Measurements from ENCODE around the gene RAVER1. TPM values are rescaled to one million over a fixed set of nuclear protein-coding genes. Genes with fewer than 3 reads are reported as not detected.

Gene RAVER1
- total and polyA plus RNA-seq, 2 of the 13 experiments (the other 11 are each of a cell fraction or from before 2014, with no cell fraction given) = 3.6 to 7.9 TPM

DNA sequence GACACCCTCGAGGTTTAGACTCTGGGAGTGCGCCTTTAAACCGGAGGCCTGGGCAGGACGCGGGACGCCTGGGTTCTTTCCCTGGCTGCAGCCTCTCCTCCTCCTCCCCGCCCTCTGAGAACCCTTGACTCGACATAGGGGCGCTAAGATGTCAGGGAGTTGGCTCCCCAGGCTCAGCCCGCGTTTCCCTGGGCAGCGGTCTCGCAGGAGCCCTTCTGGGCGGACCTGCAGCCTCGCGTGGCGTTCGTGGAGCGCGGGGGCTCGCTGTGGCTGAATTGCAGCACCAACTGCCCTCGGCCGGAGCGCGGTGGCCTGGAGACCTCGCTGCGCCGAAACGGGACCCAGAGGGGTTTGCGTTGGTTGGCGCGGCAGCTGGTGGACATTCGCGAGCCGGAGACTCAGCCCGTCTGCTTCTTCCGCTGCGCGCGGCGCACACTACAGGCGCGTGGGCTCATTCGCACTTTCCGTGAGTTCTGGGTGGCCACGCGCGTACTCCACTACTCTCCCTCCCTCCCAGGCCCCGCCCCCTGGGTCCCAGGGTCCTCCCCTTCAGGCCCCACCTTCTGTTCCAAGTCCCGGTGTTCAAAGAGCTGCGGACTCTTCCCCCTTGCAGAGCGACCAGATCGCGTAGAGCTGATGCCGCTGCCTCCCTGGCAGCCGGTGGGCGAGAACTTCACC lies 42.3 kb downstream of the RAVER1 start (continued):
- TF ChIP-seq SOX13 (IDR thresholded peaks at IDR 0.05) (no peak), SOX13 (CRISPR knock-in tag; conservative IDR thresholded peaks at IDR 0.05 in 1 of 2, IDR thresholded peaks at IDR 0.05 in 1 of 2) (no peak), ZSCAN21 (CRISPR knock-in tag; IDR thresholded peaks at IDR 0.05; ENCODE audit: borderline replicate concordance) (no peak), STAT5B (CRISPR knock-in tag; IDR thresholded peaks at IDR 0.05) (no peak), CHCHD3 (CRISPR knock-in tag; IDR thresholded peaks at IDR 0.05) (no peak), THAP11 (CRISPR knock-in tag; IDR thresholded peaks at IDR 0.05) (no peak), ATAD3A (CRISPR knock-in tag; IDR thresholded peaks at IDR 0.05) (no peak), CHD4 (IDR thresholded peaks at IDR 0.05; ENCODE audit: borderline replicate concordance, low read length) (no peak), SOX6 (IDR thresholded peaks at IDR 0.05) (no peak), SOX6 (CRISPR knock-in tag; IDR thresholded peaks at IDR 0.05) (peak; percentile 40; the same call in 1 of the 2 replicates), ZBTB20 (CRISPR knock-in tag; IDR thresholded peaks at IDR 0.05; ENCODE audit: borderline replicate concordance, low read depth) (no peak), ZNF709 (CRISPR knock-in tag; IDR thresholded peaks at IDR 0.05) (no peak), ZNF768 (CRISPR knock-in tag; IDR thresholded peaks at IDR 0.05) (no peak), KLF6 (CRISPR knock-in tag; IDR thresholded peaks at IDR 0.05) (0 out of 2 replicates have a peak, but pooled peaks have one; percentile 65), ELF3 (CRISPR knock-in tag; IDR thresholded peaks at IDR 0.05) (no peak), ATF7-NPFF (CRISPR knock-in tag; IDR thresholded peaks at IDR 0.05; ENCODE audit: low read depth) (0 out of 2 replicates have a peak, but pooled peaks have one; percentile 29), KMT2B (CRISPR knock-in tag; IDR thresholded peaks at IDR 0.05) (0 out of 2 replicates have a peak, but pooled peaks have one; percentile 27), ZNF121 (CRISPR knock-in tag; IDR thresholded peaks at IDR 0.05) (0 out of 2 replicates have a peak, but pooled peaks have one; percentile 52)
- TF ChIP-seq, protein P1, sequence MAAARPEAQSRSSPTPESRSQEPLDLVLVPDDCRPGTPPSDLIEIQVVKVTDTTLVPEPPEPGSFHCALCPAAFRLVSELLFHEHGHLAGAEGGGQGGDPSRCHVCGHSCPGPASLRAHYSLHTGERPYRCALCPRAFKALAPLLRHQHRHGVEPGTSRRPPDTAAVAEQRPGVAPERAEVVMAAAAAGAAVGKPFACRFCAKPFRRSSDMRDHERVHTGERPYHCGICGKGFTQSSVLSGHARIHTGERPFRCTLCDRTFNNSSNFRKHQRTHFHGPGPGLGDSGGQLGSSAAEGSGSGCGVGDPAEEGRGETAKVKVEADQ (CRISPR knock-in tag; IDR thresholded peaks at IDR 0.05; ENCODE audit: borderline replicate concordance) = 0 out of 2 replicates have a peak, but pooled peaks have one; percentile 28
- TF ChIP-seq, protein P2, sequence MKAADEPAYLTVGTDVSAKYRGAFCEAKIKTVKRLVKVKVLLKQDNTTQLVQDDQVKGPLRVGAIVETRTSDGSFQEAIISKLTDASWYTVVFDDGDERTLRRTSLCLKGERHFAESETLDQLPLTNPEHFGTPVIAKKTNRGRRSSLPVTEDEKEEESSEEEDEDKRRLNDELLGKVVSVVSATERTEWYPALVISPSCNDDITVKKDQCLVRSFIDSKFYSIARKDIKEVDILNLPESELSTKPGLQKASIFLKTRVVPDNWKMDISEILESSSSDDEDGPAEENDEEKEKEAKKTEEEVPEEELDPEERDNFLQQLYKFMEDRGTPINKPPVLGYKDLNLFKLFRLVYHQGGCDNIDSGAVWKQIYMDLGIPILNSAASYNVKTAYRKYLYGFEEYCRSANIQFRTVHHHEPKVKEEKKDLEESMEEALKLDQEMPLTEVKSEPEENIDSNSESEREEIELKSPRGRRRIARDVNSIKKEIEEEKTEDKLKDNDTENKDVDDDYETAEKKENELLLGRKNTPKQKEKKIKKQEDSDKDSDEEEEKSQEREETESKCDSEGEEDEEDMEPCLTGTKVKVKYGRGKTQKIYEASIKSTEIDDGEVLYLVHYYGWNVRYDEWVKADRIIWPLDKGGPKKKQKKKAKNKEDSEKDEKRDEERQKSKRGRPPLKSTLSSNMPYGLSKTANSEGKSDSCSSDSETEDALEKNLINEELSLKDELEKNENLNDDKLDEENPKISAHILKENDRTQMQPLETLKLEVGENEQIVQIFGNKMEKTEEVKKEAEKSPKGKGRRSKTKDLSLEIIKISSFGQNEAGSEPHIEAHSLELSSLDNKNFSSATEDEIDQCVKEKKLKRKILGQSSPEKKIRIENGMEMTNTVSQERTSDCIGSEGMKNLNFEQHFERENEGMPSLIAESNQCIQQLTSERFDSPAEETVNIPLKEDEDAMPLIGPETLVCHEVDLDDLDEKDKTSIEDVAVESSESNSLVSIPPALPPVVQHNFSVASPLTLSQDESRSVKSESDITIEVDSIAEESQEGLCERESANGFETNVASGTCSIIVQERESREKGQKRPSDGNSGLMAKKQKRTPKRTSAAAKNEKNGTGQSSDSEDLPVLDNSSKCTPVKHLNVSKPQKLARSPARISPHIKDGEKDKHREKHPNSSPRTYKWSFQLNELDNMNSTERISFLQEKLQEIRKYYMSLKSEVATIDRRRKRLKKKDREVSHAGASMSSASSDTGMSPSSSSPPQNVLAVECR (CRISPR knock-in tag; IDR thresholded peaks at IDR 0.05; ENCODE audit: borderline replicate concordance) = peak; percentile 25; the same call in 1 of the 2 replicates
- TF ChIP-seq, protein P3, sequence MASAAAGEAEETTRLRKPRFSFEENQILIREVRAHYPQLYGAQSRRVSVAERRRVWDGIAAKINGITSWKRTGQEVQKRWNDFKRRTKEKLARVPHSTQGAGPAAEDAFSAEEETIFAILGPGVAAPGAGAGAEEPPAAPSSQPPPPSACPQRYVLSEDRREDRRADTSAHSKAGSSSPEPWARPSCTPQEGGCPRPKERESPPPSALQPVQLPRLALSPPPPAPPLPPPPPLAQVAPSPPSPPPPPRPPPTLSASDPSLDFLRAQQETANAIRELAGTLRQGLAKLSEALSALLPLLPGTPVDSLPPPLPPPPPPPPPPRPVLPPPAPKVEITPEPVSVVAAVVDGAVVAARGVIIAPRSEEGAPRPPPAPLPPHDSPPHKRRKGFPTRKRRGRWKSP (CRISPR knock-in tag; IDR thresholded peaks at IDR 0.05) = no peak
- TF ChIP-seq, protein P4, sequence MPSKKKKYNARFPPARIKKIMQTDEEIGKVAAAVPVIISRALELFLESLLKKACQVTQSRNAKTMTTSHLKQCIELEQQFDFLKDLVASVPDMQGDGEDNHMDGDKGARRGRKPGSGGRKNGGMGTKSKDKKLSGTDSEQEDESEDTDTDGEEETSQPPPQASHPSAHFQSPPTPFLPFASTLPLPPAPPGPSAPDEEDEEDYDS (CRISPR knock-in tag; IDR thresholded peaks at IDR 0.05) = 0 out of 2 replicates have a peak, but pooled peaks have one; percentile 40
- TF ChIP-seq, protein P5, sequence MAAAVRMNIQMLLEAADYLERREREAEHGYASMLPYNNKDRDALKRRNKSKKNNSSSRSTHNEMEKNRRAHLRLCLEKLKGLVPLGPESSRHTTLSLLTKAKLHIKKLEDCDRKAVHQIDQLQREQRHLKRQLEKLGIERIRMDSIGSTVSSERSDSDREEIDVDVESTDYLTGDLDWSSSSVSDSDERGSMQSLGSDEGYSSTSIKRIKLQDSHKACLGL (CRISPR knock-in tag; IDR thresholded peaks at IDR 0.05) = peak; percentile 34; the same call in 1 of the 2 replicates

Measured in HepG2 (cell line).